Ishikawa (cell line): Measurements from ENCODE around the gene IFNG-AS1.

Experiments
- CEBPB ChIP-seq: IDR thresholded peaks from 2 replicates; pipeline ENCODE4 v1.6.1; 2012
- CREB1 ChIP-seq: IDR thresholded peaks from 2 replicates; pipeline ENCODE4 v1.6.1; 2012; ENCODE audit warnings: low read depth
- EGR1 ChIP-seq: IDR thresholded peaks from 2 replicates; pipeline ENCODE4 v1.6.1; 2012
- EP300 ChIP-seq: IDR thresholded peaks from 2 replicates; pipeline ENCODE4 v1.6.1; 2012; ENCODE audit warnings: borderline replicate concordance
- FOXM1 ChIP-seq: IDR thresholded peaks from 2 replicates; pipeline ENCODE4 v1.6.1; 2012; ENCODE audit warnings: low read depth, borderline replicate concordance
- NFIC ChIP-seq: IDR thresholded peaks from 2 replicates; pipeline ENCODE4 v1.6.1; 2012
- RAD21 ChIP-seq: IDR thresholded peaks from 2 replicates; pipeline ENCODE4 v1.6.1; 2012; ENCODE audit warnings: low read depth
- TAF1 ChIP-seq: IDR thresholded peaks from 2 replicates; pipeline ENCODE4 v1.6.1; 2012; ENCODE audit warnings: low read depth, mild to moderate bottlenecking
- TCF12 ChIP-seq: IDR thresholded peaks from 2 replicates; pipeline ENCODE4 v1.6.1; 2012; ENCODE audit warnings: low read depth
- TEAD4 ChIP-seq: IDR thresholded peaks from 2 replicates; pipeline ENCODE4 v1.6.1; 2012
- YY1 ChIP-seq: IDR thresholded peaks from 2 replicates; pipeline ENCODE4 v1.6.1; 2012; ENCODE audit warnings: low read depth
- ZBTB7A ChIP-seq: IDR thresholded peaks from 2 replicates; pipeline ENCODE4 v1.6.1; 2012; ENCODE audit warnings: low read depth
- TF ChIP-seq, protein P1 (sequence below): IDR thresholded peaks from 2 replicates; pipeline ENCODE4 v1.6.1; 2012
- TF ChIP-seq, protein P2 (sequence below): IDR thresholded peaks from 2 replicates; pipeline ENCODE4 v1.6.1; 2012
- TF ChIP-seq, protein P3 (sequence below): IDR thresholded peaks from 2 replicates; pipeline ENCODE4 v1.6.1; 2012; ENCODE audit warnings: low read depth, mild to moderate bottlenecking

Gene IFNG-AS1

DNA sequence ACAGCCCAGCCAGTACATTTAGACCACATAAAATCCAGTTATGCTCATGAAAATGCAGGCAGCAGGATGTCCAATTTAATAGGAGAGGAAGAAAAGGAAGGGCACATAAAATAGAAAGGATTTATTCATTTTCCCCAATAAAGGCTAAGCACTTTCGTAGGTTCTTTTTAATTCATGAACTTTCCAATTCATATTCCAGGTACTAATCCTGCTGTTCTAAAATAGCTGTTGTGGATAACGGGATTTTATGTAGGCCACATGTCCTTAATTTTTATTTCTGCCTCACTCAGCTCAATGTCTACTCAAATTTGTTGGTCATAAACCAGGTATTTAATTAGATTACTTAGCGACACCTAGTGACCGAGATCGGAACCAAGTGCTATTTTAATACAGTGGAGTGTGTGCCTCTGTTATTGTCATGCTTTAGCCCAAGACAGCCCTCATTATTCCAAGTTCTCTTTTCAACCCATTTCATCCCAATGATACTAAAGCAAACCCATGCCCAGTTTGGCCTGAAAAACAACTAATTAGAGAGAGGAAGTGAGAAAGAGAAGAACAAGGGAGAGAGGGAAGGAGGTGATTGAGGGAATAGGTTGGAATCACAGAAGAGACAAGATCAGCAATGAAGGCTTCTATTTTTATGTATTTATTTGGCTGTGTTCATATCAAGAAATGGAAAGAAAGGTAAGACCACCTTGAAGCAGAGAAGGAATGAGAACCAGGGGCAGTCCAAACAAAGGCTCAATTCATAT lies 45.9 kb upstream of the IFNG-AS1 start:
- TF ChIP-seq RAD21: peak; percentile 96
- TF ChIP-seq, protein P1, sequence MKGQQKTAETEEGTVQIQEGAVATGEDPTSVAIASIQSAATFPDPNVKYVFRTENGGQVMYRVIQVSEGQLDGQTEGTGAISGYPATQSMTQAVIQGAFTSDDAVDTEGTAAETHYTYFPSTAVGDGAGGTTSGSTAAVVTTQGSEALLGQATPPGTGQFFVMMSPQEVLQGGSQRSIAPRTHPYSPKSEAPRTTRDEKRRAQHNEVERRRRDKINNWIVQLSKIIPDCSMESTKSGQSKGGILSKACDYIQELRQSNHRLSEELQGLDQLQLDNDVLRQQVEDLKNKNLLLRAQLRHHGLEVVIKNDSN: peak; percentile 45; the same call in 1 of the 2 replicates
- no peak for TF ChIP-seq CEBPB

DNA sequence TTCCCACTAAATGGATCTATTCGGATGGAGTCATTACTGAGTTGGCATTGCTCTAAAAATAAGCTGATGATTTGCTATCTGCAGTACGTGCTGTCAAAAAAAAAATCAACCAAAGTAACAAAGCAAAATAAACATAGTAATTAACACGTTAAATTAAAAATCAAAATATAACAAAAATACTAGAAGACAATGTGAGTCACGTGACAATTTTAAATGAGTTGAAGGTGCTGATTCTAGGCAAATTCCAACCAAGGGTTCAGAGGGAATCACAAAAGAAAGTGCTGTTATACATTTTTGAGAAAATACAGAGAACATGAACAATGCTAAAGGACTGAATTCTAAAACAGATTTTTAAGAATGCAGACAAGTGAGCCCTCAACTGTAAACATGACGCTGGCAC lies 45.2 kb upstream of the IFNG-AS1 start:
- TF ChIP-seq CEBPB (no peak), TCF12 (no peak), YY1 (no peak), TAF1 (no peak), CREB1 (no peak), RAD21 (no peak), TEAD4 (no peak), NFIC (no peak), ZBTB7A (no peak), FOXM1 (no peak)
- TF ChIP-seq, protein P1: no peak
- TF ChIP-seq, protein P2, sequence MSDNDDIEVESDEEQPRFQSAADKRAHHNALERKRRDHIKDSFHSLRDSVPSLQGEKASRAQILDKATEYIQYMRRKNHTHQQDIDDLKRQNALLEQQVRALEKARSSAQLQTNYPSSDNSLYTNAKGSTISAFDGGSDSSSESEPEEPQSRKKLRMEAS: no peak

DNA sequence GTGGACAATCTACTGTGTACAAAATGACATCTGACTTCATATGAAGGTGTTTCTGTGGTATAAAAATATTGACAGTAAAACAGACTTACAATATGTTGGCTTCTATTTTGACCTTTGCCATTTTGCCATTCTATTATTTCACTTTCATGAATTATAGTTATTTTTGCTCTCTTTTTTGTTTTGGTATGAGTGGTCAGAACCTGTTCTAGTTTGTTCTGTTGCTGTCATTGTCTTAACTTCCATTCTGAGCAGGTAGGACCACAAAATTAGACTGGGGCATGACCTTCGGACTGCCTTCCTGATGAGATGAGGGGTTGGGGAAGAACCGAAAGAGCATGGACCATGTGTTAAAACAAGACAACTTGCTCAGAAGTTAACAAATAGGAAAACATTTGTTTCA lies 36.5 kb upstream of the IFNG-AS1 start:
- no peak for TF ChIP-seq CEBPB

DNA sequence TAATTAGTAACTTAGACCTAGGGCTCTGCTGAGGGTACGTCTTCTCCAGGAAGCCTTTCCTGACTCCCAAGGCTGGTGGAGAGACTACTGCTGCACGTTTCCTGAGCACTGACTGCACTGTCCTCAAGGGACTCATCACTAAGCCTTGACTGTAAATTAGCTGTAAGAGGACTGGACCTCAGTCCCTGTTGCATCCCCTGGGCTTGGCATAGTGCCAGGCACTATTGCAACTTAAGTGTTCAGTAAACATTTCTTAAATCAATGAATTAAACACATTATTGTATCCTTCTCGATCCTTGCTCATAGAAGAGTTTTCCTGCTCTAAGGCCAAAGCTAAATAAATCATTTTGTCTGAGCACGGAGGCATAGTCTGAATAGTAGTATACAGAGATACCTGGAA lies 31.9 kb upstream of the IFNG-AS1 start:
- TF ChIP-seq NFIC: no peak; the same call in 1 of the 2 replicates
- TF ChIP-seq YY1: no peak
- TF ChIP-seq, protein P2: no peak
- no peak for TF ChIP-seq TAF1
- TF ChIP-seq FOXM1: no peak
- no peak for TF ChIP-seq TEAD4
- no peak for TF ChIP-seq EP300
- TF ChIP-seq CREB1: no peak
- no peak for TF ChIP-seq CEBPB
- TF ChIP-seq, protein P1: no peak
- no peak for TF ChIP-seq TCF12
- TF ChIP-seq EGR1: no peak
- no peak for TF ChIP-seq ZBTB7A
- TF ChIP-seq, protein P3, sequence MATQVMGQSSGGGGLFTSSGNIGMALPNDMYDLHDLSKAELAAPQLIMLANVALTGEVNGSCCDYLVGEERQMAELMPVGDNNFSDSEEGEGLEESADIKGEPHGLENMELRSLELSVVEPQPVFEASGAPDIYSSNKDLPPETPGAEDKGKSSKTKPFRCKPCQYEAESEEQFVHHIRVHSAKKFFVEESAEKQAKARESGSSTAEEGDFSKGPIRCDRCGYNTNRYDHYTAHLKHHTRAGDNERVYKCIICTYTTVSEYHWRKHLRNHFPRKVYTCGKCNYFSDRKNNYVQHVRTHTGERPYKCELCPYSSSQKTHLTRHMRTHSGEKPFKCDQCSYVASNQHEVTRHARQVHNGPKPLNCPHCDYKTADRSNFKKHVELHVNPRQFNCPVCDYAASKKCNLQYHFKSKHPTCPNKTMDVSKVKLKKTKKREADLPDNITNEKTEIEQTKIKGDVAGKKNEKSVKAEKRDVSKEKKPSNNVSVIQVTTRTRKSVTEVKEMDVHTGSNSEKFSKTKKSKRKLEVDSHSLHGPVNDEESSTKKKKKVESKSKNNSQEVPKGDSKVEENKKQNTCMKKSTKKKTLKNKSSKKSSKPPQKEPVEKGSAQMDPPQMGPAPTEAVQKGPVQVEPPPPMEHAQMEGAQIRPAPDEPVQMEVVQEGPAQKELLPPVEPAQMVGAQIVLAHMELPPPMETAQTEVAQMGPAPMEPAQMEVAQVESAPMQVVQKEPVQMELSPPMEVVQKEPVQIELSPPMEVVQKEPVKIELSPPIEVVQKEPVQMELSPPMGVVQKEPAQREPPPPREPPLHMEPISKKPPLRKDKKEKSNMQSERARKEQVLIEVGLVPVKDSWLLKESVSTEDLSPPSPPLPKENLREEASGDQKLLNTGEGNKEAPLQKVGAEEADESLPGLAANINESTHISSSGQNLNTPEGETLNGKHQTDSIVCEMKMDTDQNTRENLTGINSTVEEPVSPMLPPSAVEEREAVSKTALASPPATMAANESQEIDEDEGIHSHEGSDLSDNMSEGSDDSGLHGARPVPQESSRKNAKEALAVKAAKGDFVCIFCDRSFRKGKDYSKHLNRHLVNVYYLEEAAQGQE: no peak

DNA sequence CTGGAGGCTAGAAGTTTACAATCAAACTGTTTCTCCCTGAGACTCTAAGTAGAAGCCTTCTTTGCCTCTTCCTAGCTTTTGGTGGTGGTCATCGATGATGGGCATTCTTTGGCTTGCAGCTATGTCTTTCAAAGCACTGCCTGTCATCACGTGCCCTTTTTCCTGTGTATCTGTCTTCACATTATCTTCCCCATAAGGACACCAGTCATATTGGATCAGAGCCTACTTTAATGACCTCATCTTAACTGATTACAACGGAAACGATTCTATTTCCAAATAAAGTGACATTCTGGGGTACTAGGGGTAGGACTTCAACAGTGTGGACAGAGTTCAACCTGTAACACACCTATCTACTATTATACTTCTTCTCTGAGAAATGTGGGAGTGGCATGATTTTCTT lies 31.1 kb upstream of the IFNG-AS1 start:
- TF ChIP-seq FOXM1: no peak
- TF ChIP-seq RAD21: no peak
- TF ChIP-seq EGR1: no peak
- no peak for TF ChIP-seq TAF1
- TF ChIP-seq, protein P1: no peak
- TF ChIP-seq TCF12: no peak
- TF ChIP-seq CEBPB: no peak
- TF ChIP-seq EP300: no peak

DNA sequence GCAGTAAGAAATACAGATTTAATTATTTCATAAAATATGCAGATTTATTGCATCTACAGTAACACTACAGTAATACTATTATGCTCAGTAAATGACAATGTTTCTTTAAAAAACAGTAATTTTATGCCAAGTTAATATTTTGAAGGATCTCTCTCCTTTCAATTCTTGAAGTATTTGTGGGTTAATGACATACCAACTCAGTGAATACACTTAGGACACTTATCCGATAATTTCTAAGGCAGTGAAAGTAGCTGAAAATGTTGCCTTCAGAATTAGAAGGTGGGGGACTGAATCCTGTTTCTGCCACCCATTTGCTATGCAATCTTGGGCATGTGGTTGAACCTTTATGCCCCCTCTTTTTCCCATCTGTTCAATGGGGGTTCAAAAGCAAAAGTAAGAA lies 24.8 kb upstream of the IFNG-AS1 start:
- TF ChIP-seq CREB1: no peak
- TF ChIP-seq, protein P1: no peak
- no peak for TF ChIP-seq EP300
- TF ChIP-seq, protein P3: no peak
- no peak for TF ChIP-seq TAF1
- no peak for TF ChIP-seq CEBPB
- TF ChIP-seq TEAD4: no peak
- no peak for TF ChIP-seq YY1
- TF ChIP-seq TCF12: no peak
- no peak for TF ChIP-seq ZBTB7A
- TF ChIP-seq NFIC: no peak
